NCI-H69 (cell line): ENCODE results near the gene DGKQ.

ENCODE experiments used
- DNase-seq: peaks from one replicate; lab custom pipeline; 2025; lab: John Stamatoyannopoulos, UW

DGKQ gene

DNA sequence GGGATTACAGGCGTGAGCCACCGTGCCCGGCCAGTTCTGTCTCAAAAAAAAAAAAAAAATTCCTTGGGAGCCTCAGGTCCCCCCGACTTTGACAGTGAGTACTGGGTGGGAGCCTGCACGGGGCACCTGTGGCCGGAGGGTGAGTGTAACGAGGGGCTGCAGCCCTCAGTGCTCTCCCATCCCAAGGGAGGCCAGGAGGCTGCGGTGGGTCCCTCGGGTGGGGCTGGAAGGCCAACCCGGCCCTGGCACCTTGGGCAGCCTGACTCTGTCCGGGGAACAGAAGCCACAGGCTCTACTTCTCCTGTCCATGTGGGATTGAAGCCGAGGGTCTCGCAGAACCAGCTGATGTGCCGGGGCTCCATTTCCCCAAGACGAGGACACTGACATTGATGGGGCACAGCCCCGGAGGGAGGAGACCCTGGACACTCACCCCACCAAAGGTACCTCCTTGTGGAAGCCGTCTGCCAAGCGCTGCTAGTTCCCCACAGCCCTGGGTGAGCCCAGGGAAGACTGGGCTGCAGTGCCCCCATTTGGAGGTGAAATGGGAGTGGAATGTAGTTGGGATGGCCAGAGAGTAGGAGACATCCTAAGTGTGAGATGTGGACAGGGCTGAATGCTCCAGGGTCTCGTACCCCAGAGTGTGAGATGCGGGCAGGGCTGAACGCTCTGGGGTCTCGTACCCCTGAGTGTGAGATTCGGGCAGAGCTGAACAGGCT lies 22.1 kb upstream of the DGKQ start:
- DNase-seq, result no peak

DNA sequence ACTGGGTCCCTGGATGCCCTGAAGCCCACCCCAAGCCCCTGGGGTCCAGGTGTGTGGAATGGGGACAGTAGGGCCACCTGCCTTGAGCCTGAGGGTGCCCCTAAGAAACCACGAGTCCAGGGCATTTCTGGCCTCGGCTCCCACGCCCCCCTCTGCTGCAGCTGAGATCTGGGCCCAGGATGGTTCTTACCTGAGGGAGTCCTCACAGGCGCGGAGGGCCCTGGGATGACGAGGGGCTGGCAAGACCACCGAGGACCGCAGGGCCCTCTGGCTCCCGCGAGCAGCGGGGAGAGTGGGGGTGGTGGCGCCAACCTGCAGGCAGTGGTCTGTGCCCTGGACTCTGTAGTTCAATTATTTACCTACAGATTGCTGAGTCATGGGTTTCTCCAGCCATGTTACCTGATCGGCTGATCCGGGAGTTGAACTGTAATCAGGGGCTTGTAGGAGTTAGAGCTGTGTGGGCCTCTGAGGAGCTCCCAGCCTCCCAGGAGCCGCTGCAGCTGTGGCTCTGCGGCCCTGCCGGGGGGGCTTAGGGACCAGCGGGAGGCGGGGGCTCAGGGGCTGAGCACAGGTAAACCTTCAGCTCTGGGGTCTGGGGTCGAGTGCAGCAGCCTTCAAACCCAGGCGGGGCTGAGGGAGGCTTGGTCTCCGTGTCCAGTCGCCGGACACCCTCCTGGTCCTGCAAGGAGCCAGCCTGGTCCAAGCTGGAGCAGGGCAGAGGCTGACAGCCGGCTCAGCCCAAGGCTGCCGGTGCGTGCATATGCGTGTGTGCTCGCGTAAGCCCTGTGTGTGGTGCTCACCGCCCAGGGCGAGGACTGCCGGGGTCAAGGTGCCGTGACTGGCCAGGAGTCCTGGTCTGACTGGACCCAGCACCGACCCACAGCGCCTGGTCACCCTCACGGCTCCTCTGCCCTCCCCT lies 20.0 kb upstream of the DGKQ start, which contains the start of gene SLC26A1:
Gene SLC26A1 (minus strand): TSS at position 294 of the 919 bp plus-strand sequence. CDS start 1,701 bp downstream, outside the sequence.
- DNase-seq, result no peak

DNA sequence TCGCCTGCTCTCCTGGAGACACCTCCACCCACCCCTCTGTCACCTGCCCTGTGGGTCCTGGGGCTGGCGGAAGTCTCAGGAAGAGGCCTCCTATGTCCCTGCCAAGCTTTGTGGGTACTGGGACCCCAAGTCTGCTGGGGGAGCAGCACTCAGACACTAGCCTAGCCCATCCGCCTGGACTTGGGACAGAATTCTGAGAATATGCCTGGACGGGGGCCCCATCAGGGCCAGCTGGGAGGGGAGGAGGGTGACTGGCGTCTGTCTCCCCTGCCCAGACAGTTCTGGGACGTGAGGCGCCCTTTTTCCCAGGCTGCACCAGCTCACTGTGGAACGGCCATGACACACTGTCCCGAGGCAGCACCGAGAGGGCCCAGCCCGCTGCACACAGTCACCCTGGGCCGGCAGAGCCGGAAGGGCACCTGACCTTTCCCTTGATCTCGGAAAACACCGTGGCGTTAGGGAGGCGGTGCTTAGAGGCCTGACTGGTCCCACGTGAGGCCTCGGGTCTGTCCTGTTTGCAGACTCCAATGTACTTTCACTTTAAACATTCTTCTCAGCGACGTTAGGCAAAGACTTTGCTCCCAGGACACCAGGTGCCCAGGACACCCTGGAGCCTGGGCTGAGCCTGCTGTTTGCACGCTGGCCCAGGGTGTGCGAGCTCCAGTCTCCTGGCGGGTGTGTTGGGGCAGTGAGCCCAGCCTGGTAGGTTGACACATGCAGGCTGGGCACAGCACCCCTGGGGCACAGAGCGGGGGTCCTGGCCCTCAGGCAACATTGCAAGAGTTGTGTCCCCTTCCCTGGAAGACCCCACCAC lies 19.1 kb upstream of the DGKQ start:
- DNase-seq, result no peak

DNA sequence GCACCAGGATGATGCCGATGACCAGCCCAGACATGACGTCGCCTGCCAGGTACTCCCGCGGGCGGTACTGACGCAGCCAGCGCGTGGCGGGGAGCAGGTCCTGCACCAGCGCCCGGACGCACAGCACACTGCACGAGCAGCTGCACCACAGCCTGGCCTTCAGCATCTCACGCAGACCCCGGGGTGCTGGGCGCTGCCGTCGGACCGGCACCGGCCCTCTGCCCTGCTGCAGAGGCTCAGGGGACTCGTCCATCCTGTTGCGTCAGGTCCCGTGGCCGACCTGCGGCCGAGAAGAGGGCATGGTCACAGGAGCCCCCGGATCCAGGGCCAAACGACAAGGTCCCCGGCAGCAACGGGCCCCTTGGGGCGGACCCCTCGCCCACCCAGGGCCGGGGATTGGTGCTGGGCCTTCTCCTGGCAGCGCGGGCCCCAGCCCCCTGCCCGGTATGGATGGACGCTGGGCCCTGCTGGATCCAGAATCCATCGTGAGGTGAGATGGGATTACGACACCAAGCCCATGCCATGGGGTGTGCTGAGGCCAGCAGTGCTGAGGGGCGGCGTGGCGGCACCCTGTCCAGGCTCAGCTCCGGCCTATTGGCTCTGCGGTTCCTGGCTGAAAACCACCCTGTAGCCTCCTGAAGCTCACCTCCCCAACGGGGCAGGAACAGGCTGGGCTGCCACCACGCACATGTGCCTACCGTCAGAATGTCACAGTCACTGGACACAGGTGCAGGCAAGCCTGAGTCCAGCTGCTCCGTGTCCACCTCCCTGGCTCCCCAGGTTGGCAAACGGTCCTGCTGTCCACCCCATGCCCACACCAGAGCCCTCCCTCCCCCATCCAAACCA lies 18.3 kb upstream of the DGKQ start:
- no peak for DNase-seq

DNA sequence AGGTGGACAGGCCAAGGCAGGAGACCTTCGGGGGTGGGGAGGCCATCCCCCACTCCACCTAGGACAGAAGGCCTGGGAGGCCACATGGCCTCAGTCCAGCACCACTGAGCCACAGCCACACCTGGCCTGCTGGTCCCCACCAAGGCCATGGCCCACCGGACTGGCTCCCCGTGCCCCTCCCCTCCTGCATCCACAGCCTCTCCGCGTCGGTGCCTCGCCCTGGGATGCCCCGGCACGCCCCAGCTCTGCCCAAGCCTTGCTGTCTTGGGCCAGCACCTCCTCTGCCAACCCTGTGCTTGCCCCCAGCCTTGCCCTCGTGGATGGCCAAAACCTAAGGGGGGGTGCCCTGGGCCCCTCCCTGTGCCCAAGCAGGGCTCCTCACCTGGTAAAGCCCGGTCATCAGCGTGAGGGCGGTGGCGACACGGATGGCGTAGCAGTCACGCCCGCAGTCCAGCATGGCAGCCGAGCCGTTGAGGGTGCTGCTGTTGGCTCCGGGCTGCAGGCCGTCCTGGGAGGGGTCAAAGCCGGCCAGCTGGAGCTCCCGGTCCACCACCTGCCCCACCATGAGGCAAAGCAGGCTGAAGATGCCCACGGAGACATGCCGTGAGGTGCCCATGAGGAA lies 17.5 kb upstream of the DGKQ start:
- no peak for DNase-seq

DNA sequence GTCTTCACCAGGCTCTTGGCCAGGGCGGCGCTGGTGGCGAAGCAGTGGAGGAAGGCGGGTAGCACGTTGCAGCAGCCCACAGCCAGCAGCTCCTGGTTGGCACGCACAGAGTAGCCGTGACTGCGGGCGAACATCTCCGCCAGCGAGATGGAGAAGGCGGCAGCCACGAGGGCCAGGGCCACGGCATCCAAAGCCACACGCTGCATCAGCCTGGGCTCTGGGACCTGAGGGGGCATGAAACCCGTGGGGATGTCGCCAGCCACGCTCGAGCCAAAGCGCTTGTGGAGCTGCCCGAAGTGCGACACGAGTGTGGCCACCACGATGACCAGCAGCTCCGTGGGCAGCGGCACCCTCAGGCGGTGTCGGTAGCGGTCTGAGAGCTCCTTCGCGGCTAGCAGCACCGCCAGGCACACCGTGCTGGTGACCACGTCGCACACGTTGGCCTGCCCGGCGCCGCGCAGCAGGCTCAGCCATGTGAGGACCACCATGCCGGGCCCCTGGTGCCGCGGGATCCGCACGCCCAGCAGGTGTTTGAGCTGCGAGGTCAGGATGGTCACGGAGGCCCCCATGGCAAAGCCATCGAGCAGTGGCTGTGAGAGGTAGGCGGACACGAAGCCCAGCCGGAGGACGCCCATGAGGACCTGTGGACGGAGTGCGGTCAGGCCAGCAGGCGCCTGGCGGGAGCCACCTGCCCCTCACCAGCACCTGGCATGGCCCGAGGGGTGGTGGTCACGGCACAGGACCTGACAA lies 16.5 kb upstream of the DGKQ start:
- DNase-seq, result no peak

DNA sequence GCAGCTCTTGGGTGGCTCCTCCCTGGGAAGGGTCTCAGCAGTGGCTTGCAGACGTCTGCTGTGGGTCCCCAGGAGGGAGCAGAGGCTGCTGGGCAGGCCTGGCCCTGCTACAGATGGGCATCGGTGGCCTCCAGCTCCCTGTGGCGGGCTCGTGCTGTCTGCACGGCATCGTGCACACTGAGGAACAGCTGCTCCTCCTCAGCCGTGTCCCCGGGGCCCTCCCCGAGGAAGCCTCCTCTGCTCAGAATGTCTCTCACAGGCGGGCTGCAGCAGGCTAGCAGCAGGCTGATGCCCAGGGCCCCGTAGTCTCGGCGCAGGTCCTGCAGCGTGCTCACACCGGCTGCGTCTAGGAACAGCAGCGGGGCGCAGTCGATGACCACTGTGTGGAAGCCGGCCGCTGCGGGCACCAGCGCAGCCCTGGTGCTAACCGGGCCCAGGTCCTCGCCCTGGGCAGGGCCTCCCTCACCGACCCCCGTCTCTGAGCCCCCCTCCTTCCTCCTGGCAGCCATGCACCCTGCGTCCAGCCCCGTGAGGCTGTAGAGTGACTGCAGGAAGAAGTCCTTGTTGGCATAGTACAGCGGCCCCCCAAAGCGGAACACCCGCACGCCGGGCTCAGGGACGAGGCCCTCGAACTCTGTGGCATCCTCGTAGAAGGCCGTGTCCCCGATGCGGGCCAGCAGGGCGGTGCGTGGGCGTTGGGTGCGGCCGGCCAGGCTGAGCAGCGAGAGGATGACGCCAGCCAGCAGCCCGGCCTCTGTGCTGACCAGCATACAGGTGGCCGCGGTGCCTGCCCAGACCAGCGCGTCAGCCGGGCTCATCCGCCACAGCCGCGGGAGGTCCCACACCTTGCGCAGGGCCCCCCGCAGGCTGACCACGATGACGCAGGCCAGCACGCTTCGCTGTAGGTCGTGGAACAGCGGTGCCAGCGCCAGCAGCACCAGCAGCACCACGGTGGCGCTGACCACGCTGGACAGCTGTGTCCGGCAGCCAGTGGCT lies 15.7 kb upstream of the DGKQ start:
- DNase-seq, result no peak

DNA sequence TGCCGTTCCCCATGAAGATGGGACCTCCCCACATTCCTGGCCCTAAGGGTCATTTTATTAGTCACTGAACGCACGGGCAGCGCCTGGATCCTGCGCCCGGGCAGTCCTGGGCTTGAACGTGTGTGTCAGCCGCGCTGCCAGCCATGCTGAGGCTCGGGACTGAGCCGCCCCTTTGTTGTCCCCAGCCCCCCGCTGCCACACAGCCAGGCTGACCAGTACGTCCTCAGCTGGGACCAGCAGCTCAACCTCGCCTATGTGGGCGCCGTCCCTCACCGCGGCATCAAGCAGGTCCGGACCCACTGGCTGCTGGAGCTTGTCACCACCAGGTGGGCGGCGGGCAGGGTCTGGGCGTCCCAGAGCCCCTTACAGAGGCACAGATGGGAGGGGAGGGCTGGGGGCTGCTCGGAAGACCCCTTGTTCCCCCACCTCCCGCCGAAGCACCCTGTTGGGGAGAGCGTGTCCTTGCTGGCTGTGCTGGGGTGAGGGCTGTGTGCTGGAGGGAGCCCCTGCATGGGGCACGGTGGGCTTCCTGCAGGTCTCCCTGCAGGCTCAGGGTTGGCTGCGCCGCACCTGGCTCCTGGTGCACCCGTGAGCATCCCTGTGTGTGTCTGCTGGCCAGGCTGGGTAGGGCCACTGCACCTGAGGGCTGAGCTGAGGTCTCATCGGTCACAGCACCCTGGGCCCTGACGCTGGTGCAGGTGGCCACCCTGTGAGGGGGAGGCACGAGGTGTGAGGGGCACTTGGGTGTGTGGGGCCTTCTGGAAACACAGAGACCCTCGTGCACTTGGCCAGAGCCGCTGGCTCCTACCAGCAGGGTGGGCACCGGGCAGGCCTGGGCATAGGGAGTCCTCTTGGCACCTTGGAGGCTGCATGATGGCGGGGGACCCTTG lies 14.5 kb upstream of the DGKQ start:
- DNase-seq, result no peak

DNA sequence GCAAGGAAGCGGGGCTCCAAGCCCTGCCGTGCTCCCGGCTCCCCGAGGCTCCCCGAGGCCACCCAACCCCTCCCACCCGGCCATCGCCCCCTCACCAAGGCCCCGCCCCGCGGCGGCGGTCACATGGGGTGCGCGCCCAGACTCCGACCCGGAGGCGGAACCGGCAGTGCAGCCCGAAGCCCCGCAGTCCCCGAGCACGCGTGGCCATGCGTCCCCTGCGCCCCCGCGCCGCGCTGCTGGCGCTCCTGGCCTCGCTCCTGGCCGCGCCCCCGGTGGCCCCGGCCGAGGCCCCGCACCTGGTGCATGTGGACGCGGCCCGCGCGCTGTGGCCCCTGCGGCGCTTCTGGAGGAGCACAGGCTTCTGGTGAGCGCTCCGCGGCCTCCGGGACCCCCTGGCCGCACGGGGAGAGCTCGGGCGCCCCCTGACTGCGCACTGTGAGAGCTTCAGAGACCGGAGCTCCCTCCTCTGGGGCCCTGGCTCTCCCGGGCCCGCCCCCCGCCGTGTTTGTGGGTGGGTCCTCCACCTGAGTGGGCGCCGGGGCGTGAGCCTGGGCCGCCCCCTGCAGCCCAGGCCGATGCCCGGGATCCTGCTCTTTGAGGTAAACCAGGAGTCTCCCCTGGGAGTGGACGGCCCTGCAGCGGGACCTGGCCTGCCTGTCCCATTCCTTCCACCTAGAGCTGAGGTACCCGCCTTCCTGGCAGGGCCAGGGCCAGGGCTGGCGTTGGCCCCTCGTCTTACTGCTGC lies 13.7 kb upstream of the DGKQ start, which contains the start of gene IDUA:
Gene IDUA (plus strand): TSS at position 166 of the 745 bp plus-strand sequence. CDS start 41 bp downstream, at position 207.
- peak; percentile 10 for DNase-seq

DNA sequence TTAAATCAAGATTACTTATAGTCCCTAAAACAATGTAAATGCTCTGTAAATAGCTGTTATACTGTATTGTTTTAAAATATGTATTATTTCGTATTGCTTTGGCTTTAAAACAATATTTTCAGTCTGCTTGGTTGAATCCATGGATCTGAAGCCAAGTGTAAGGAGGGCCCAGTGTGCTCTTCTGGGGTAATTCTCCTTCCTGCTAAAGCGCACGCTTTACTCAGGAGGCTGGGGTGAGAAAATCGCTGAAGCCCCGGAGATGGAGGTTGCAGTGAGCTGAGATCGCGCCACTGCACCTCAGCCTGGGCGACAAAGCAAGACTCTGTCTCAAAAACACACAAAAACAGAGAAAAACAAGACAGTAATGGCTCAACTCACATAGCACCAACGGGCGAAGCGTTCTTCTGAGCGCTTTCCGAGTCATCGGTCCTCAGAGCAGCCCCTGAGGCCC lies 13.1 kb upstream of the DGKQ start:
- DNase-seq, result no peak

DNA sequence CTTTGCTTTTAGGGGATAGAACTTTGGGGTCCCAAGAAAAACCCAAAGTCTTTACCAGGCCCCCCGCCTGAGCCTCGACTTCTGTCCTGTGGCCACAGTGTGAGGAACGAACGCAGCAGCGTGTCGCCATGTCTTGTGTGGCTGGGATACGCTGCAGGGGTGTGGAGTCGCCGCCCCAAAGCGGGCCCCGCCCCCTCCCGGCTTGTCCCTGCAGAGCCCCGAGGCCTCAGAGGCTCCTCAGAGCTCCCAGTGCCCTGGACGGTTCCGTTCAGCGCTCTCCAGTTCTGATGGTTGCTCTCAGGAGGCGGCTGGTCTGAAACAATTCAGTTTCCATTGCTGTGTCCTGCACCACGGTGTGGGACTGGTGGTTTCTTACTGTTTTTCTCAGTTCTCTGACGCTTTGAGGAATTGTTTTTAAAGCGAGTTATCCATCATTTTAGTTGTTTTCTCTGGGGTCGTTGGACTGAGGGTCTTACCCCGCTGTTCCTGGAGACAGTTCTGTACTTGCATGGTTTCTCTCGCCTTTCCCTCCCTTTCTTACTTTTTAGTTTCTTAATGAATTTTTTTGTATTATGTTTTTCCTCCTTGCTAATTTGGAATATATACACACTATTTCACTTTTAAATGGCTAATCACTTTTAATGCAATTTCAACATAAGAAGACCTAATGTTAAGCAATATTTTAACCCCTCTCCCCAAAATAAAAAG lies 11.9 kb upstream of the DGKQ start:
- DNase-seq, result peak; percentile 47

DNA sequence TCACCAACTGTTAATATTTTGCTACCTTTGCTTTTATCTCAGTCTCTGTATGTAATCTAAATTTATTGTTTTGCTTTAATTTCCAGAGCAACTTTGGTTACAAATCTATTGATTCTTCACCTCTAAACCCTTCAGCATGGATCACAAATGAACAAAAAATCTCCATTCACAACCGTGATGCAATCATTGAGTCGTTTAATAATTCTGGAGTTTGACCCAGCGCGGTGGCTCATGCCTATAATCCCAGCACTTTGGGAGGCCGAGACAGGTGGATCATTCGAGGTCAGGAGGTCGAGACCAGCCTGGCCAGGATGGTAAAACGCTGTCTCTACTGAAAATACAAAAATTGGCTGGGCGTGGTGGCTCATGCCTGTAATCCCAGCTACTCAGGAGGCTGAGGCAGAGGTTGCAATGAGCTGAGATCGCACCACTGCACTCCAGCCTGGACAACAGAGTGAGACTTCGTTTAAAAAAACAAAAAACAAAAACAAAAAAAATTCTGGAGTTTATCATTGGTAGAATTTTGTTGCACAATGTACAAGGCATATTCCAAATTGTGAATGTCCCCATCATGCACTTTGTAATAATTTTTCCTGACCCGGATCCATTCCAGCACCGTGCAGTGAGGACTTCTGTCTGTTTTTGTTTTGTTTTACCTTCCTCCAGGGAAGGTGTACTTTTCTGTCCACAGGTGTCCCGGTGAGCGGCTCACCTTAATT lies 11.1 kb upstream of the DGKQ start:
- DNase-seq, result no peak

DNA sequence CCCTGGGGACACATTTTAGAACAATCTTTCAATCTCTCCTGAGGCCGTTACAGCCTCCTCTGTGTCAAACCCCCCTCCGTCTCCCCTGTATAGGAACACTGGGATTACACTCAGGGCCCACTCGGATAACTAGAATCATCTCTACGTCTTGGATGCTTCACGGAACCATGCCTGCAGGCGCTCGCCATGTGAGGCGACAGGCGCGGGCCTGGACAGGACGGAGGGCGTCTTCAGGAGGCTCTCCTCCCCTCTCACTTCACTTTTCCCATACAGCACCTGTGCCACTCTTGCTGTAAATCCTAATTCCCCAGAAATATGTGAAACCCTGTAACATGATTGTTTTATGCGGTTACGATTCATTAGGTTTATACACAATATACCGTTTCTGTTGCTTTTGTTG lies 9.4 kb upstream of the DGKQ start:
- no peak for DNase-seq

DNA sequence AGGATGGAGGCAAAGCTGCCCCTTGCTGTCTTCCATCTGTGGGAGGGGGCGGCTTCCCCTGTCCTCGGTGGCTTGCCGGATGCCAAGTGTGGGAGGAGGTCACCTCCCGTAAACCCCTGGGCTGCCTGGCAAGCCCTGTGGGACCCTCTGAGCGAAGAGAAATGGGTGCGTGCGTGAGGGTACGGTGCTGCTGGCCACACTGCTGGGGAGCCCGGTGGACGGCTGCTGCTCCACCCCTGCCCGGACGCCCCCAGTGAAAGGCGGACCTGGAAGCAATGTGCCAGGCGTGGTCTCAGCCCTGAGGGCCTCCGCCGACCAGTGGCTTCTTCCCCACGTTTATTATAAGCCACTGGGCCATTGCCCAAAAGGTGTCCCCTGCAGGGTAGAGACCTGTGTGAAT lies 8.9 kb upstream of the DGKQ start:
- no peak for DNase-seq

DNA sequence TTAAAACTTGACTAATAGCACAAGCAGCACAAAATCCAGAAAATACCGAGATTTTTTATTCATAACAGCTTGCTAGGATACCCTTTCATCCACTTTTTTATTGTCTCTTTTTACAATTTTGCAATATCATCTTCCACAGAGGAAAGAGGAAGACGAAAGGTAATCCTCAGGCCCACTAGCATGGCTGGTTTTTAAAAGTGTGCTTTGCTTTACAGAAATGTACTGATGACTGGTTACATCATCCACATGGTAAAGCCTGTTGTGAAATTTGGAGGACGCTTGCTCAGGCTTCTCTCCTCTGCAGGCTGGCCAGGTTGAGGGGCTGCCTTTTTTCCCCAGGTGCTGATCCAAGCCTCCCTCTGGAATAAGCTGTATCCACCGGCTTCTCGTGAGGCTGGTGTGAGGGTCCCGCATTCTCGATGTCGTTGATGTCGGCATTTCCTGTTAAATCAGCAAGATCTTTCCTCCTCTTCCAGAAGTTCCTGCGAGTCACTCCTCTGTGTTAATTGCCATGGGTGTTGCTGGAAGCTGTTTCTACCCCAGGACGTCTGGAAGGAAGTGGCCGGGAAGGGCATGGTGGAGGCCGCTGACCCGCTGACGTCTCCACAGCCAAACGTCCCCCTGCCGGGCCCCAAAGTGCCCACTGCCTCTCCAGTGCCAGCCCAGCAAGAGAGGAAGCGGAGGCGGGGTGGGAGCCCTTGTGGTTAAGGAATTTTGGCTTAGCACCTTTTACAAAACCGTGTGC lies 5.8 kb upstream of the DGKQ start:
- DNase-seq, result no peak
